T-cell (primary cell): Measurements from ENCODE around the gene CRLF3. TPM values are rescaled to one million over a fixed set of nuclear protein-coding genes. Genes with fewer than 3 reads are reported as not detected.
"Not testable (repeated sequence)": the region's sequence is repeated elsewhere in the genome, so short reads cannot be mapped to it uniquely, and the experiment has no call there.

ENCODE experiments used
- ATAC-seq, 4 experiments: fragments of 200-7000 bp in 3 of 4; fragments of 150-1000 bp in 1 of 4; cut with Tn5 transposase; replicated peaks in 1 of 4; 1 replicate in 3 of 4; 2 replicates in 1 of 4; pipeline ENCODE4 v1.10.0; 2021; ENCODE audit warnings: moderate library complexity in 3 of 4, mild to moderate bottlenecking in 2 of 4, moderate number of reproducible peaks in 1 of 4
- CTCF ChIA-PET, 2 donors: fragments of 300-600 bp; sonication (Branson Sonifier 250); formaldehyde crosslinking; loops; one replicate each; lab custom pipeline; 2022; ENCODE audit warnings: antibody characterized with exemption in 2 of 2; lab: Charles Lee
- POLR2A ChIA-PET, 2 donors: fragments of 300-600 bp; sonication (Branson Sonifier 250); formaldehyde crosslinking; loops; one replicate each; lab custom pipeline; 2022; ENCODE audit warnings: antibody characterized with exemption in 2 of 2; lab: Charles Lee
- DNase-seq, 35 experiments: peaks; one replicate each; pipeline versions ENCODE4 v3.0.0 to v3.0.0-alpha.2; 2013 to 2023
- H3K27ac ChIP-seq: one replicate; pipeline ENCODE4 v1.5.1; 2013; ENCODE audit warnings: low read length
- H3K27me3 ChIP-seq, 2 experiments: replicated peaks in 1 of 2; 1 replicate in 1 of 2; 2 replicates in 1 of 2; pipeline versions ENCODE4 v1.6.1 to v1.7.0; 2013; ENCODE audit warnings: low read length in 1 of 2, mixed read lengths in 1 of 2; ENCODE audit not compliant: control insufficient read depth in 2 of 2, insufficient read depth in 2 of 2; ENCODE audit errors: extremely low read depth in 1 of 2
- H3K36me3 ChIP-seq, 2 donors: 1 replicate in 1 of 2; 2 replicates in 1 of 2; pipeline versions ENCODE4 v1.6.1 to v1.7.0; 2013; ENCODE audit warnings: low read length in 1 of 2; ENCODE audit not compliant: control insufficient read depth in 2 of 2, insufficient read depth in 1 of 2; ENCODE audit errors: extremely low read depth in 1 of 2
- H3K4me1 ChIP-seq, 2 experiments: 1 replicate in 1 of 2; 2 replicates in 1 of 2; pipeline versions ENCODE4 v1.6.1 to v1.7.0; 2013; ENCODE audit warnings: low read length in 2 of 2, mixed read lengths in 1 of 2; ENCODE audit not compliant: insufficient read depth in 2 of 2, control insufficient read depth in 1 of 2; ENCODE audit errors: extremely low read depth in 1 of 2
- H3K4me3 ChIP-seq, 2 donors: 1 replicate in 1 of 2; 2 replicates in 1 of 2; pipeline versions ENCODE4 v1.5.1 to v1.7.0; 2013; ENCODE audit warnings: mild to moderate bottlenecking in 2 of 2, low read length in 1 of 2, moderate library complexity in 1 of 2; ENCODE audit not compliant: control insufficient read depth in 1 of 2; ENCODE audit errors: extremely low read depth in 1 of 2
- H3K9me3 ChIP-seq: 2 replicates; pipeline ENCODE4 v1.7.0; 2013
- H3K27ac Mint-ChIP-seq, 2 donors: one replicate each; pipeline ENCODE4 v1.8.0; 2020 to 2021; ENCODE audit warnings: mild to moderate bottlenecking in 2 of 2, mixed read lengths in 2 of 2
- H3K27me3 Mint-ChIP-seq, 2 donors: one replicate each; pipeline ENCODE4 v1.8.0; 2021 to 2022; ENCODE audit warnings: mixed read lengths in 2 of 2
- H3K36me3 Mint-ChIP-seq: one replicate; pipeline ENCODE4 v1.8.0; 2021; ENCODE audit warnings: mixed read lengths
- H3K4me1 Mint-ChIP-seq, 3 donors: one replicate each; pipeline ENCODE4 v1.8.0; 2020 to 2022; ENCODE audit warnings: mixed read lengths in 3 of 3, mild to moderate bottlenecking in 1 of 3
- H3K4me3 Mint-ChIP-seq, 3 donors: one replicate each; pipeline ENCODE4 v1.8.0; 2020 to 2022; ENCODE audit warnings: mild to moderate bottlenecking in 3 of 3, mixed read lengths in 3 of 3, moderate library complexity in 3 of 3
- H3K9me3 Mint-ChIP-seq, 3 donors: one replicate each; pipeline ENCODE4 v1.8.0; 2020 to 2022; ENCODE audit warnings: mixed read lengths in 3 of 3
- WGBS: methylation state at CpG from one replicate; pipeline ENCODE4 v1.1.5; 2013; ENCODE audit warnings: missing lambda C conversion rate; ENCODE audit not compliant: insufficient coverage; 5-methylcytosine and 5-hydroxymethylcytosine counted together
- total RNA-seq, 35 experiments: library from RNA in 6 of 35; stranded (reverse) in 6 of 35; fragments of 120-200 nt in 1 of 35; gene quantifications; one replicate each; pipeline versions ENCODE4 v1.2.1 to v1.2.4 and lab custom pipeline; 2013 to 2026

CRLF3 gene
- total RNA-seq, 5 donors from 2014 or later (not counting 1 experiment from before 2014, with no cell fraction given), result 73.3 to 112 (median 89.2) TPM

- DNase-seq, H3K4me3 ChIP-seq, H3K4me3 Mint-ChIP-seq, ATAC-seq, H3K4me1 Mint-ChIP-seq, H3K27ac Mint-ChIP-seq, H3K9me3 Mint-ChIP-seq, H3K9me3 ChIP-seq, H3K27me3 Mint-ChIP-seq, H3K27ac ChIP-seq, H3K27me3 ChIP-seq, POLR2A ChIA-PET, H3K4me1 ChIP-seq: not testable (repeated sequence)
- CTCF ChIA-PET, result interaction anchor here in 1 of 2 donors (0.7 kb wide), 1 partner anchor 141 kb away, joined by 3 read pairs; no protein-coding TSS in a partner anchor
- no CpG with 5 or more reads among the region's 11 CpGs for WGBS
- peaks cover 17% of the 10 kb centered on the region for H3K36me3 Mint-ChIP-seq
- H3K36me3 ChIP-seq, result peaks cover 0 to 14% of the 10 kb centered on the region in 2 donors
Measured at GRCh38 chr17:30750982-30751381, 73.5 kb downstream of the CRLF3 start.

GRCh38 chr17:30747621-30748020 lies 76.9 kb downstream of the CRLF3 start:
- H3K4me3 ChIP-seq, H3K9me3 Mint-ChIP-seq, DNase-seq, H3K27me3 ChIP-seq, H3K27ac ChIP-seq, POLR2A ChIA-PET, H3K4me1 ChIP-seq, H3K27ac Mint-ChIP-seq, H3K4me3 Mint-ChIP-seq, H3K27me3 Mint-ChIP-seq, ATAC-seq, H3K4me1 Mint-ChIP-seq, H3K9me3 ChIP-seq: not testable (repeated sequence)
- 100% methylated on average over 2 of the region's 4 CpGs for WGBS
- CTCF ChIA-PET, result interaction anchor here in 1 of 2 donors (0.6 kb wide), 1 partner anchor 235 kb away, joined by 3 read pairs; no protein-coding TSS in a partner anchor
- H3K36me3 ChIP-seq, result peaks cover 0 to 11% of the 10 kb centered on the region in 2 donors
- H3K36me3 Mint-ChIP-seq, result peaks cover 14% of the 10 kb centered on the region

- no CpG with 5 or more reads among the region's 1 CpG for WGBS
- H3K4me3 ChIP-seq, ATAC-seq, H3K4me3 Mint-ChIP-seq, POLR2A ChIA-PET, H3K4me1 ChIP-seq, CTCF ChIA-PET, H3K27me3 ChIP-seq, DNase-seq, H3K27ac ChIP-seq, H3K27ac Mint-ChIP-seq, H3K9me3 Mint-ChIP-seq, H3K36me3 Mint-ChIP-seq, H3K9me3 ChIP-seq, H3K27me3 Mint-ChIP-seq: not testable (repeated sequence)
- H3K4me1 Mint-ChIP-seq, result peaks cover 20 to 23% (median 21%) of the 10 kb centered on the region in 3 donors
- peaks cover 0 to 12% of the 10 kb centered on the region in 2 donors for H3K36me3 ChIP-seq
Measured at GRCh38 chr17:30742669-30743068, 81.8 kb downstream of the CRLF3 start.

GRCh38 chr17:30736371-30736770 lies 88.1 kb downstream of the CRLF3 start:
- Mint-ChIP-seq H3K4me1 (peaks cover 46 to 47% (median 47%) of the 10 kb centered on the region in 3 donors), H3K27ac (peak overlapping the region in 1 of 2 donors; percentile 34)
- H3K9me3 ChIP-seq, H3K27me3 Mint-ChIP-seq, CTCF ChIA-PET, H3K36me3 ChIP-seq, POLR2A ChIA-PET, H3K9me3 Mint-ChIP-seq, H3K4me1 ChIP-seq, H3K4me3 ChIP-seq, H3K27ac ChIP-seq, ATAC-seq, H3K36me3 Mint-ChIP-seq, H3K27me3 ChIP-seq, H3K4me3 Mint-ChIP-seq: not testable (repeated sequence)
- WGBS, result 94% methylated on average over 12 of the region's 18 CpGs
- DNase-seq, result peak in 1 of 35 experiments; percentile 5

- H3K36me3 Mint-ChIP-seq, H3K9me3 ChIP-seq, H3K27me3 Mint-ChIP-seq, CTCF ChIA-PET, H3K36me3 ChIP-seq, H3K27ac ChIP-seq, H3K27ac Mint-ChIP-seq, DNase-seq, H3K4me3 Mint-ChIP-seq, H3K4me3 ChIP-seq, H3K9me3 Mint-ChIP-seq, ATAC-seq, H3K27me3 ChIP-seq, POLR2A ChIA-PET, H3K4me1 ChIP-seq: not testable (repeated sequence)
- peaks cover 42 to 43% (median 42%) of the 10 kb centered on the region in 3 donors for H3K4me1 Mint-ChIP-seq
- WGBS, result no CpG with 5 or more reads among the region's 5 CpGs
Measured at GRCh38 chr17:30735644-30736043, 88.8 kb downstream of the CRLF3 start.

- H3K27me3 Mint-ChIP-seq, H3K4me1 ChIP-seq, H3K9me3 ChIP-seq, H3K4me3 Mint-ChIP-seq, H3K27ac ChIP-seq, ATAC-seq, H3K36me3 ChIP-seq, H3K9me3 Mint-ChIP-seq, H3K36me3 Mint-ChIP-seq, H3K27me3 ChIP-seq, H3K4me3 ChIP-seq, DNase-seq: not testable (repeated sequence)
- peak overlapping the region in 1 of 2 donors; percentile 28 for H3K27ac Mint-ChIP-seq
- H3K4me1 Mint-ChIP-seq, result peaks cover 42 to 45% (median 44%) of the 10 kb centered on the region in 3 donors
- no CpG with 5 or more reads among the region's 9 CpGs for whole genome bisulfite sequencing
- ChIA-PET CTCF (interaction anchor here in 1 of 2 donors (0.5 kb wide), 1 partner anchor 1422 kb away, joined by 3 read pairs; no protein-coding TSS in a partner anchor), POLR2A (interaction anchor here in 1 of 2 donors (0.6 to 1.0 kb wide), 2 partner anchors 24 to 258 kb away, joined by 3 to 8 read pairs; no protein-coding TSS in a partner anchor)
Measured at GRCh38 chr17:30735206-30735605, 89.3 kb downstream of the CRLF3 start.
